Hematopoietic multipotent progenitor cell treated with erythropoietin and hydrocortisone succinate and interleukin-3 and kit ligand, for 8 days (in vitro differentiated cells): ENCODE results near the gene MYEF2.

Experiments
- DNase-seq: peaks from one replicate; pipeline ENCODE4 v3.0.0-alpha.2; 2015

Gene MYEF2

GRCh38 chr15:48086133-48086532, 92.0 kb downstream of the MYEF2 start:
- no peak for DNase-seq

- DNase-seq, result no peak
These were observed 92.5 kb downstream of the MYEF2 start for GRCh38 chr15:48085591-48085930.

DNA sequence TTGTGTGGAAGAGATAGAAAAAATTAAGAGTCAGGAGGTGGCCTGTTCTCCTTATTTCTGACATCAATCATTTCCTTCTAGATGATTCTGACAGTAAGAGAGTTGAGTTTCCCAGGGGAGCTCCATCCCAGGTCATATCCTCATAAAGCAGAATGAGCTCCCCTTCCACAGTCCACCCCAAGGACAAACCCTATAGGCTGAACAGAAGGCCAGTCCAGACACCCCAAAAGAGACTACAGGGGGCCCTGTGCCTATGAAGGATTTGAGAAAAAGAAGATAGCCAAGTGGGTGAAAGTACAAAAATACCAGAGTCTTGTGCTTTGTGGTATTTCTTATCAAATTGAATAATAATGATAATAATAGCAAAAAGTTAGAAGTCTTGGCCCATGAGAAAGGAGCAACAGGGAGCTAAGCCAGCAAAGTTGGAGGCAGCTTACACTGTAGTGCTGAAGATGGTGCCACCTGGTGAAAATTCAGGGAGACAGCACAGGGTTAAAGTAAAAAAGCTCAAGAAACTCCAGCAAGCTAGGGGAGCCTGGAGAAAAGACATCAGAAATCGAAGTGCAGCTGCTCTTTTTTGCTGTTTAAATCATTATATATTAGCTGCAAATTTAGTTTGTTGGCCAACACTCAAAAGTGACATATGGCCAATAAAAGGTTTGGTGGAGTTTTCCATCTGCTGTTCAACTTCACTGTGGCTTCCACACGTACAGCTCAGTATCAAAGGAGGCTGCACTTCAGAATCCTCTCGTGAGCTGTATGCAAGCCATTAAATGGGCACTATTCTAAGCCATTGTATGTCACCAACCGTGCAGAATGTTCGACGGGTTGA, 93.1 kb downstream of the MYEF2 start:
- DNase-seq, result peak; percentile 10
